Transverse colon (tissue), 3 donors: ENCODE results near the gene PLEKHH2.

Experiments used
- POLR2A ChIP-seq: fragments of 450-650 bp; IDR thresholded peaks from one replicate; pipeline ENCODE4 v1.6.1; 2016; ENCODE audit warnings: antibody characterized with exemption, mild to moderate bottlenecking, moderate library complexity
- TF ChIP-seq, protein P1 (sequence below), 5 experiments: fragments of 200-600 bp in 3 of 5; fragments of 450-650 bp in 2 of 5; sonication (generic) in 3 of 5; IDR thresholded peaks; 1 replicate in 2 of 5; 2 replicates in 3 of 5; pipeline ENCODE4 v1.5.1; 2016 to 2017; ENCODE audit warnings: antibody characterized with exemption in 5 of 5, inconsistent platforms in 3 of 5, mild to moderate bottlenecking in 2 of 5, moderate library complexity in 1 of 5

DNA sequence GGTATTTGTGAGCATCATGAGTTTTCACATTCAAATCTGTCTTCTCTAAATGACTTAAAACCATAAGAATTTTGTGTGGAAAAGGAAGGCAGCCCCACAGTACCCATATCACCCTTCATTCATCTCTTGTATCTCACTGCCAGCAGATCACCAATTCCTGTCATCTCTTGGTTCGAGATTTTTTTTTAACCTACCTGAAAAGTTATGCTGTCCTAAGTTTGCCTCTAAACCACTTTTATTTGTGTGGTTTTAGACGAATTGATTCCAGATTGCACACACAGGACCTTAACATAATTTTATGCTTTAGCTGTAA is 169.6 kb downstream of the PLEKHH2 start:
- TF ChIP-seq, protein P1, sequence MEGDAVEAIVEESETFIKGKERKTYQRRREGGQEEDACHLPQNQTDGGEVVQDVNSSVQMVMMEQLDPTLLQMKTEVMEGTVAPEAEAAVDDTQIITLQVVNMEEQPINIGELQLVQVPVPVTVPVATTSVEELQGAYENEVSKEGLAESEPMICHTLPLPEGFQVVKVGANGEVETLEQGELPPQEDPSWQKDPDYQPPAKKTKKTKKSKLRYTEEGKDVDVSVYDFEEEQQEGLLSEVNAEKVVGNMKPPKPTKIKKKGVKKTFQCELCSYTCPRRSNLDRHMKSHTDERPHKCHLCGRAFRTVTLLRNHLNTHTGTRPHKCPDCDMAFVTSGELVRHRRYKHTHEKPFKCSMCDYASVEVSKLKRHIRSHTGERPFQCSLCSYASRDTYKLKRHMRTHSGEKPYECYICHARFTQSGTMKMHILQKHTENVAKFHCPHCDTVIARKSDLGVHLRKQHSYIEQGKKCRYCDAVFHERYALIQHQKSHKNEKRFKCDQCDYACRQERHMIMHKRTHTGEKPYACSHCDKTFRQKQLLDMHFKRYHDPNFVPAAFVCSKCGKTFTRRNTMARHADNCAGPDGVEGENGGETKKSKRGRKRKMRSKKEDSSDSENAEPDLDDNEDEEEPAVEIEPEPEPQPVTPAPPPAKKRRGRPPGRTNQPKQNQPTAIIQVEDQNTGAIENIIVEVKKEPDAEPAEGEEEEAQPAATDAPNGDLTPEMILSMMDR (IDR thresholded peaks at IDR 0.05): no peak
- TF ChIP-seq POLR2A: no peak
